Activated CD4-positive, alpha-beta T cell treated with anti-CD3 and anti-CD28 coated beads, Interleukin-2, amount 10 ng/mL, durations not matched to agents 24 days and 14 days (primary cell): ENCODE results near the gene CANT1. TPM values are rescaled to one million over a fixed set of nuclear protein-coding genes. Genes with fewer than 3 reads are reported as not detected.

Experiments
- DNase-seq: peaks from one replicate; pipeline ENCODE4 v3.0.0; 2022
- H3K27ac Mint-ChIP-seq: one replicate; pipeline ENCODE4 v1.8.0; 2022; ENCODE audit warnings: mild to moderate bottlenecking, mixed read lengths
- H3K27me3 Mint-ChIP-seq: one replicate; pipeline ENCODE4 v1.8.0; 2022; ENCODE audit warnings: mixed read lengths
- H3K36me3 Mint-ChIP-seq: one replicate; pipeline ENCODE4 v1.8.0; 2022; ENCODE audit warnings: low read depth, mild to moderate bottlenecking, mixed read lengths
- H3K4me1 Mint-ChIP-seq: one replicate; pipeline ENCODE4 v1.8.0; 2021; ENCODE audit warnings: mixed read lengths
- H3K4me3 Mint-ChIP-seq: one replicate; pipeline ENCODE4 v1.8.0; 2022; ENCODE audit warnings: mild to moderate bottlenecking, moderate library complexity, mixed read lengths
- H3K9me3 Mint-ChIP-seq: one replicate; pipeline ENCODE4 v1.8.0; 2021; ENCODE audit warnings: mixed read lengths
- intact Hi-C: fragments of 100-400 bp; cut with micrococcal nuclease; formaldehyde crosslinking; loops from one replicate; pipeline ENCODE4 v1.15.1; 2023
- total RNA-seq: library from RNA; stranded (reverse); gene quantifications from 2 replicates; pipeline ENCODE4 v1.2.3, GENCODE V29; 2022

CANT1 gene
- total RNA-seq, 1 donor from 2014 or later, result 70.5 TPM

DNA sequence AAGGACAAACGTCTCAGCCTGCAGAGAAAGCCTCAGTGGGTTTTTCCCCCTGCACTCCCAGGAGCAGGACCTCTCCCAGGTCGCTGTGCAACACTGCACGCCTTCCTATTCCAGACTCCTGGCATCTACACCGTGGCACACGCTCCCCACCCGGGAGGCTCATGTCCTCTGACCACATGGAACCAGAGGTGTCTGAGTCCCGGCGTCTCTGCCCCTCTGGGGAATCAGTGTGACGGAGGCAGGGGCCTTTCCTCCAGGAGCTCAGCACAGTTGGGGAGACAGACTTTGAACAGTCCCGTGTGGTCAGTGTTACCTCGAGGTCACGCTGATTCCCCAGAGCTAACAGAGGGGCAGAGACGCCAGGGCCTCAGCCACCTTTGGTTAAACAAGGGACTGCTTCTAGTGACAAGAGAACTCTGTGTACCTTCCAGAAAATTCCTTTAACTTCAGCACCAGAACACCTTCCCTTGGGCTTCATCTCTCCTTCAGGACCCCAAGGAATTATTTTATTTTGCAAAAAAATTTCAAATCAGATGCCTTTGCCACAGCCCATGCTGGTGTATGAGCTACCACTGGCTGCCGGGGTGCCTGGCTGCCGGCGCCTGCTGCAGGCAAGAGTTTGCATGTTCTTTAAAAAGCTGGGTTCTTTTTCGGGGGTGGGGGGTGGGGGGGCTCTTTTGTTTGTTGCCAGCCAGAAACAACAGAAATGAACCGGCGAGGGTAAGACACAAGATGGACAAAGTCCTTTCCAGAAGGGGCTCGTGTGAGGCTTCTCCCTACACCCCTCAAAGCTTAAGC, 6.6 kb downstream of the CANT1 start:
- H3K27me3 Mint-ChIP-seq, result no peaks in the 10 kb centered on the region
- H3K4me3 Mint-ChIP-seq, result no peak overlapping the region
- no peaks in the 10 kb centered on the region for H3K9me3 Mint-ChIP-seq
- peaks cover 32% of the 10 kb centered on the region for H3K36me3 Mint-ChIP-seq
- intact Hi-C loops, result no loop called here
- peaks cover 30% of the 10 kb centered on the region for H3K4me1 Mint-ChIP-seq
- DNase-seq, result no peak
- no peak overlapping the region for H3K27ac Mint-ChIP-seq

DNA sequence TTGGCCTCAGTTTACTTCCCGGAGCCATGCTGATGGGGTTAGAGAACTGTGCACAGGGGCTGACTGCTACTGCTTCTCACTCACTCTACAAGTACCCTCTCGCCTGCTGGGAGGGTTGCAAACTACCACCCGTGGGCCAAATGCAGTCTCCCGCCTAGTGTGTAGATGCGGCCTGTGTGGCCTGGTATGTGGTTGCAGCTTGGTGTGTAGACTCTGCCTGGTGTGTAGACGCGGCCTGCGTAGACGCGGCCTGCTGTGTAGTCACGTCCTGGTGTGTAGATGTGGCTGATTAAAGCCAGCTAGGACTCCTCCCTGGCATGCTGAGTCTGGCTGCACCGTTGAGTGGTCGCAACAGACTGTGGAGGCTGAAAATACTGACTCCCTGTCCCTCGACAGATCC, 7.3 kb downstream of the CANT1 start:
- H3K27ac Mint-ChIP-seq, result no peak overlapping the region
- intact Hi-C loops, result no loop called here
- no peaks in the 10 kb centered on the region for H3K9me3 Mint-ChIP-seq
- H3K27me3 Mint-ChIP-seq, result no peaks in the 10 kb centered on the region
- H3K36me3 Mint-ChIP-seq, result peaks cover 36% of the 10 kb centered on the region
- H3K4me1 Mint-ChIP-seq, result peaks cover 23% of the 10 kb centered on the region
- DNase-seq, result no peak
- no peak overlapping the region for H3K4me3 Mint-ChIP-seq

DNA sequence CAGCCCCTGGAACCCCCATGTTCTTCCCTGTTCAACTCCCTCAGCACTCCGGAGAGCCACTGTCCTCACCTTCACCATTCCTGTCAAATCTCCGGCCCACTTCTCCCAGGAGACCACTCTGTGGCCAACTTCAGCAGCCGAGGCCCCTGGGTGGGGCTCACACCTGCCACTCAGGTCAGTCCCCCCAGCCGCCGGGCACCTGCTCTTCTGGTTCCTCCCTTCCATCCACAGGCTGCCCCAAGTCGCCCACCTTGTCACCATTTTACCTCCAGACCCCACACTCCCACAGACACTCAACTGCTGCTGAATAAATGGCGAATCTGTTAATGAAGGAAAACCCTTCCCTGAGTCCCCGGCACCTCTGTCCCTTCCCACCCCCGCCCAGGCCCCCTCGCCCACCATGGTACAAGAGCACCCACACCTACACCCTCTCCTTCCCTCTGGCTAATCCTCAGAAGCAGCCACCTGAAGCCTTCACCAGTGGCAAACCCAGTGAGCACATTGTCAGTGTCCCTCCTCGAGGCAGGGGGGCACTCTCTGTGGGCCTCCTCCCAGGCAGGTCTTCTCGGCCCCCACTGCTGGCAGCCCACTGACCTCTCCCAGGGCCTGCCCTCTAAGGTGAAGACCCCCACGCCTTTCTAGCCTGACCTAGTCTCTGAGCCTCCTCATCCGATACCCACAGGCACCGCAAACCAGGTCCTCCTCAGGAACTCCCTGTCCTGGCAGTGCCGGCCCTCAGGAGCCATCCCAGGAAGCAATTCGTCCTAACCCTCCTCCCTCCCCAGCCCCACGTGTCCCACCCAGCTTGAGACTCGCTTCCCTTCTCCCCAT, 8.2 kb downstream of the CANT1 start:
- no peaks in the 10 kb centered on the region for H3K9me3 Mint-ChIP-seq
- no peak overlapping the region for H3K27ac Mint-ChIP-seq
- no peak for DNase-seq
- H3K4me3 Mint-ChIP-seq, result no peak overlapping the region
- H3K36me3 Mint-ChIP-seq, result peaks cover 39% of the 10 kb centered on the region
- intact Hi-C loops, result no loop called here
- no peaks in the 10 kb centered on the region for H3K27me3 Mint-ChIP-seq
- H3K4me1 Mint-ChIP-seq, result peaks cover 17% of the 10 kb centered on the region

DNA sequence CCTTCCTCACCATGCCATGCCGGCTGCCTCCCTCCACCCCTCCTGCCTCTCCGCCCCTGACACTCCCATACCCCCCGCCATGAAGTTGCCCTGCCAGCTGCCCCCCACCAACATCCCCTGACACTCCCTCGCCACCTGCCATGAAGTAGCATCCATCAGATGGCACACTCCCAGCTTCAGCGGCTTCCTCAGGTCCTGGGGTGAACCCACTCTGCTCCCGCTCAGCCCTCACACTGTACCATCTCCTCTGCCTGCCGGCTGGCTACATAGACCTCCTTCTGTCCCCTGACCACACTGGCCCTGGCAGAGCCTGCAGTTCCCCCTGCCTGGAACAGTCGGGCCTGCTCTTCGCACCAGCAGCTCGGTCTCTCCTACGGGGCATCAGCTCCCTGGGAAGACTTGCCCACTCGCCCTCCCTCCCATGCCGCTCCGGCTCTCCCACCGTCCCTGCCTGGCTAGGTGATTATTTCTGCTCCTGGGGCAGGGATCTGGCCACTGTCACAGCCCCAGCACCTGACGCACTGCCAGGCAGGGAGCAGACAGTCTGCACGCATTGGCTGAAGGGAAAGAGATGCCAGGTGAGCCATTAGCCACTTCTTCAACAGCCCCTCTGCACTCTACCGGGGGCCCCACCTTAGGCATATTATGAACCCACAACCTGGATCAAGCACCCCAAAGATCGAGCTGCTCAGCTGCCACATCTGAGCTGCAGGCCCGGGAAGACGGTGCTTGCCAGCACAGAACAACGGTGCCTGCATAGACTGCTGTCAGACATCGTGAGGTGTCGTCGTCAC, 9.0 kb downstream of the CANT1 start:
- peaks cover 9% of the 10 kb centered on the region for H3K4me1 Mint-ChIP-seq
- intact Hi-C loops, result no loop called here
- no peaks in the 10 kb centered on the region for H3K9me3 Mint-ChIP-seq
- H3K4me3 Mint-ChIP-seq, result no peak overlapping the region
- H3K36me3 Mint-ChIP-seq, result peaks cover 43% of the 10 kb centered on the region
- DNase-seq, result no peak
- H3K27ac Mint-ChIP-seq, result no peak overlapping the region
- H3K27me3 Mint-ChIP-seq, result no peaks in the 10 kb centered on the region

DNA sequence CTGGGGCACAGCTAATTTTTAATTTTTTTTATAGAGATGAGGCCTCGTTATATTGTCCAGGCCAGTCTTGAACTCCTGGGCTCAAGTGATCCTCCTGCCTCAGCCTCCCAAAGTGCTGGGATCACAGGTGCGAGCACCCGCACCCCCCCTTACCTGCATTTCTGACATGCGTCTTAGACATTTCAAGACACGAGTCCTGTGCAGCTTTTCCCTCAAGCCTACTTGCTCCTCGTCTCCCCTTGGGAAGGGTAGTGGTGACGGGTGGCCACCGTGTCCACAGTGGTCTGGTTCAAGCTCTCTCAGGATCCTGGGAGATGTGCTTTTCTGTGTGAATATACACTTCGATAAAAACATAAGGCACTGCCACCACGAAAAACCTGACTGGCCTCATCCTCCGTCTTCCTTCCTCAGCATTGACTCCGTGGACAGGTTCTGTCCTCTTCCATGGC, 9.6 kb downstream of the CANT1 start:
- Mint-ChIP-seq H3K9me3 (no peaks in the 10 kb centered on the region), H3K27ac (no peak overlapping the region), H3K36me3 (peaks cover 47% of the 10 kb centered on the region), H3K27me3 (no peaks in the 10 kb centered on the region), H3K4me3 (no peak overlapping the region), H3K4me1 (peaks cover 4% of the 10 kb centered on the region)
- intact Hi-C loops, result no loop called here
- no peak for DNase-seq

DNA sequence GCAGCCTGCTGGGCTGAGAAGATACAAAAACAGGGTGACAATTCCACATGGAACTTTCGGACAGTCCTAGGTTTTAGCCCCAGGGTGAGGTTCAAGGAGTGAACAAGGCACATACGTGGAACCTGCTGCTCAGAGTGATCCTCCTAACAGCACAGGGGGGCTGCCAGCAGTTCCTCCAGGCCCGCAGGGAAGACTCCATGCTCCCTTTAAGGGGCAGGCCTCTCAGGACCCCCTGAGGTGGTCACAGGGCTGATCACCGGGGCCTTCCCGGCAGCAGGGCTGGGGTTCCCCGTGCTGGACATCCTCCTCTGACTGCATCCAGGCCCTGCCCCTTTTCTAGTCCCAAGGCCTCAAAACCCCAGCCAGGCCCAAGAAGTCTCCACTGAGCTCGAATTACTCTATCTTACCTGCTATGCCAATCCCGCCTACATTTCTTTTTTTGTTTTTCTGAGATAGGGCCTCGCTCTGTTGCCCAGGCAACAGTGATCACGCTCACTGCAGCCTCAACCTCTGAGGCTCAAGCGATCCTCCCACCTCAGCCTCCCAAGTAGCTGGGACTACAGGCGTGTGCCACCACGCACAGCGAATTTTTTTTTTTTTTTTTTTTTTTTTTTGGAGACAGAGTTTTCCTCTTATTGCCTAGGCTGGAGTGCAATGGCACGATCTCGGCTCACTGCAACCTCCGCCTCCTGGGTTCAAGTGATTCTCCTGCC, 10.4 kb downstream of the CANT1 start:
- DNase-seq, result no peak
- Mint-ChIP-seq H3K9me3 (no peaks in the 10 kb centered on the region), H3K4me1 (peaks cover 4% of the 10 kb centered on the region), H3K36me3 (peaks cover 50% of the 10 kb centered on the region), H3K27me3 (no peaks in the 10 kb centered on the region), H3K4me3 (no peak overlapping the region), H3K27ac (no peak overlapping the region)
- intact Hi-C loops, result no loop called here

DNA sequence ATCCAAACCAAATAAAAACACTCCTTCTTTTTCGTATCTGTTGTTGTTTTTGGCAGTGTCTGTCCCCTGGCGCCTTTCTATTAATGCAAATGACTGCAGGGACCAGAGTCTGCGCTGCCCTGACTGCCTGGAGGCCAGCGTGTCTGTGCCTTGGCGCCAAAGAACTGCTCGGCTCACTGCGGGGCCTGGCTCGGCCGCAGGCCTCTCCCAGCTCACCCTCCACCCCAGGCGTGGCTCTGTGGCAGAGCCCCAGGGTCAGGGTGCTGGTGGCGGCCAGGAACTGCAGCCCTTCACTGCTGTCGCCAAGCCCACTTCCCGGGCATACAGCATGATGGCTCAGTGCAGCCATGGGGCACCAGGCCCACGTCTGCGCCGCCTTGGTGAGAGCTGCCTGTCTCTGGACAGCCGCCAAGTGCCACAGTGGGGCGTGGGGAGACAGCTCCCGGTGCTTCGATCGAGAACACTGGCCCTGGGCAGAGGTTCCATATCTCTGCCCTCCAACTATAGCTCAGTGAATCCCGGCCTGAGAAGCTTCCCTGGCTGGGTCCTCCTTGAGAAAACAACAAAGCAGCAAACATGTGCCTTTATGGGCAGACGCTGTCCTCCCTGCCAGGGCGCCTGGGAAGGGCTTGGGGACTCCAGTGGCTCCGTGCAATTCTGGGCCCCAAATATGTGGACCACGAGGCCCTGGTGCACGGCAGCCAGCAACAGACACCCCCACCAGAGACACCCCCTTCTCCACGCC, 11.1 kb downstream of the CANT1 start:
- intact Hi-C loops, result no loop called here
- no peak overlapping the region for H3K4me3 Mint-ChIP-seq
- no peak for DNase-seq
- H3K4me1 Mint-ChIP-seq, result peaks cover 3% of the 10 kb centered on the region
- H3K36me3 Mint-ChIP-seq, result peaks cover 49% of the 10 kb centered on the region
- H3K27ac Mint-ChIP-seq, result no peak overlapping the region
- H3K9me3 Mint-ChIP-seq, result no peaks in the 10 kb centered on the region
- no peaks in the 10 kb centered on the region for H3K27me3 Mint-ChIP-seq

DNA sequence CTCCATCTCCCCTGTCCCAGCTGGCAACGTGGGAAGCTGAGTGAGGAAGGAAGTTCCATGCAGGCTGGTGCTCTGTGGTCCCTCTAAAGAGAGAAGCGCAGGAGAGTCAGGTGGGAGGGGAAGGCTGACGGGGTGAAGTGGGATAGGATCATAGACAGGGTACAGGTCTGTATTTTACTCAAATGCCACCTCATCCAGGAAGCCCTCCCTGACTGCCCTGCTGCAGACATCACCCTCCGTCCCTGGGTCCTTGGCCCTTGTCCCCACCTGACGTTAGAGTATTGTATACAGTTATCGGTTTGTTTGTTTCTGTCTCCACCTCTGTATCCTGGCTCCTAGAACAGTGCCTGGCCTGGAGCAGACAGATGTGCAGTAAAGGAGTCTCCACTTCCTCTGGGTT, 11.7 kb downstream of the CANT1 start:
- H3K27me3 Mint-ChIP-seq, result no peaks in the 10 kb centered on the region
- no peak for DNase-seq
- H3K4me3 Mint-ChIP-seq, result no peak overlapping the region
- H3K4me1 Mint-ChIP-seq, result peaks cover 8% of the 10 kb centered on the region
- peaks cover 52% of the 10 kb centered on the region for H3K36me3 Mint-ChIP-seq
- H3K9me3 Mint-ChIP-seq, result no peaks in the 10 kb centered on the region
- intact Hi-C loops, result no loop called here
- H3K27ac Mint-ChIP-seq, result no peak overlapping the region

DNA sequence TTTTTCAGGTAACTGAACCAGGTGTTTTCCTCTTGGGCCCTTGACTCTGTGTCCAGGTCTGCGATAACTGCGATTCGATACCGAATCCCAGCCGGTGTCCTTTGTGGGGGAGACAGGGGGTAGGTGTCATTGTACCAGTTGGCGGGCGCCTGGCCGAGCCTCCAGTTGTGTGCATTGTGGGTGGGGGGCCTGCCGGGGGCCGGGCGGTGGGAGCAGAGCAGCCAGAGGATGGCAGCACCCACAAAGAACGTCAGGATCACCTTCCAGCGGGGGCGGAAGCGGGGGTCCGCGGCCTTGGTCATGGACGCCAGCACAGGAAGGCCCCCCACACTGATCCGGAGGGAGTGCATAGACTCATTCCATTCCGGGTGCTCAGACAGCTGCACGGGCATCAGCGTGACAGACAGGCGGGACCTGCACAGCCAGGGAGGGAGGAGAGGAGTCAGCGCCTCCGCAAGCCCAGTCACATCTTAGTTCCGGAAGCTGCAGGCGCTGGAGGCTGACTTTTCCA, 12.3 kb downstream of the CANT1 start:
- H3K4me3 Mint-ChIP-seq, result no peak overlapping the region
- peaks cover 9% of the 10 kb centered on the region for H3K4me1 Mint-ChIP-seq
- no peaks in the 10 kb centered on the region for H3K9me3 Mint-ChIP-seq
- peaks cover 50% of the 10 kb centered on the region for H3K36me3 Mint-ChIP-seq
- no peak overlapping the region for H3K27ac Mint-ChIP-seq
- no peaks in the 10 kb centered on the region for H3K27me3 Mint-ChIP-seq
- no peak for DNase-seq
- intact Hi-C loops, result no loop called here

DNA sequence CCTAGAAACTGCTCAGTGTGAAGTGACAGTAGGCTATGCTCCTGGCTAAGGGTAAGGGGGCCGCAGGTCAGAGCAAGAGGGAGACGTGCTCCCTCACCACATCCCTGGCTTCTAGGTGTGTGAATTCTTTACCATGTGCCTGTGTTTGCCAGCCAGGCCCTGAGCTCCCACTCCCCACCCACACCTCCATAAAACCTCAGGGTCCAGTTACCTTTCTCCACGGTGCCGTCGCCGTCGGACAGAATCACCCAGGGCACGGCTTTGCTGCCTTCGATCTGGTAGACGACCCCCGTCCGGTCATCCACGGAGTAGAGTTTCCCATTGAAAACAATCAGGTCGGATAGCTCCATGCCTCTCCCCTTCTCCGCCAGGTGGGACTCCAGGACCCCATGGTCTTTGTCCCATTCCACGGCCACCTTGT, 12.8 kb downstream of the CANT1 start:
- intact Hi-C loops, result no loop called here
- Mint-ChIP-seq H3K4me1 (peaks cover 7% of the 10 kb centered on the region), H3K4me3 (no peak overlapping the region), H3K27ac (no peak overlapping the region), H3K9me3 (no peaks in the 10 kb centered on the region), H3K27me3 (no peaks in the 10 kb centered on the region), H3K36me3 (peaks cover 50% of the 10 kb centered on the region)
- no peak for DNase-seq

DNA sequence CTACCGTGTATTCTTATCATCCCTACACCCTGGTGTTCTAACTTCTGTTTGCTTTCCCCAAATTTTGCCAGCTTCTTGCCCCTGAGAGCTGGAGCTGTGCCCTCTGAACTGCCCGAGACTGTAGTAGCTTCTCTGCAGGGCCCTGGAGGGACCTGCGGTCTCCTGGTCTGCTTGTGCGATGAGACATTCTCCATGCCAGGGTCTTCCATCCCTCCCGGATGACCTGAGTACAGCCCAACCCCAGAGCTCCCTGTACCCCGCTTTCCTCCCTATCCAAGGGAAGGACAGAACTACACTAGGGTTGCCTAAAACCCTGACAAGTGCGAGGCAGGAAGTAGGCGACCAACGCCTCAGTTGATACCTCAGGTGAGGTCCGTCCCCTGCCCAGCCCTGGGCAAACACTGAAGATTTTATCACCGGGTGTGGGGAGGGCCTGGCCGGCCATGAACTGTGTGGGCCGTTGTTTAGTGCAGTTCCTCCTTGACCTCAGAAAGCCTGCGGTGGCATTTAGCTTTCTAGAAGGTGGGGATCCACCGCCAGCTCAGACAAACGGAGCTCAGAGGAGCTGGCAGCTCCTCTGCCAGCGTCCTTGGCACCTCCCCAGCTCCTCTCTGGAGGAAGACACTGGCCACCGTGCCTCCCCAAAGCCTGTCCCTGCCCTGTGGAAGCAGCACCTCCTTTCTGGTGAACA, 13.7 kb downstream of the CANT1 start:
- H3K36me3 Mint-ChIP-seq, result peaks cover 53% of the 10 kb centered on the region
- H3K4me3 Mint-ChIP-seq, result no peak overlapping the region
- DNase-seq, result no peak
- peaks cover 7% of the 10 kb centered on the region for H3K4me1 Mint-ChIP-seq
- H3K27ac Mint-ChIP-seq, result no peak overlapping the region
- intact Hi-C loops, result no loop called here
- H3K27me3 Mint-ChIP-seq, result no peaks in the 10 kb centered on the region
- H3K9me3 Mint-ChIP-seq, result no peaks in the 10 kb centered on the region

DNA sequence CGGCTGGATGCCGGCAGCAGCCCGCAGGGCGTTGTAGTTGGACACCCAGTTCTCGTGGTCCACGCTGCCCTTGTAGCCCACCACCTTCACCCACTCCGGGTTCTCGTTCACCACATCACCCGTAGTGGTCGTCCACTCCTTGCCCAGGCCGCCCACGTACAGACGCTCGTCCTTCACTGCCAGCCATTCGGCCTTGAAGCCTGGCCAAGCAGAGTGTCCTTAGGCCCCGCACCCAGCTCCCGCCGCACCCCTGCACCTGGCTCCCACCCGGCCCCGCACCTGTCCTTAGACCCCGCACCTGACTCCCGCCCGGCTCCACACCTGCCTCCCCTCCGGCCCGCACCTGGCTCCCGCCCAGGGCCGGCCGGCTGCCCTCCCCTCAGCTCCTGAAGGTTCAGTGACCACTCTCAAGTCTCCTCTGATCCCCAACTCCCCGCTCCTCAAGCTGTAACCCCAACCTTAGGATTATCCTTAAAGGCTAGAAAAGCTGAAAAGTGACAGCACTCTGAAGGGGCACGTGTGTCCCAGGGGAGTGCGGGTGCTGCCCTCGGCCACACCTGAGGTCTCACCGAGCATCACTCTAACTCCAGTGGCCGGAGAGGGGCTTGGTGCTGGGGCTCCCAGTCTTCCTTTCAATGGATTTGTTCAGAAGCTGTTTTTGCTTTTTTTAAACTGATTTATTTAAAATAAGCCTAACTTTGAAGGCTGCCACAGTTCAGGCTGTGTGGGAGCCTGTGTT, 14.4 kb downstream of the CANT1 start:
- no peak overlapping the region for H3K4me3 Mint-ChIP-seq
- no peaks in the 10 kb centered on the region for H3K9me3 Mint-ChIP-seq
- H3K27ac Mint-ChIP-seq, result no peak overlapping the region
- peaks cover 52% of the 10 kb centered on the region for H3K36me3 Mint-ChIP-seq
- H3K4me1 Mint-ChIP-seq, result peaks cover 7% of the 10 kb centered on the region
- no peak for DNase-seq
- no peaks in the 10 kb centered on the region for H3K27me3 Mint-ChIP-seq
- intact Hi-C loops, result no loop called here
